ENCODE data around the gene FKBP4. TPM values are rescaled to one million over a fixed set of nuclear protein-coding genes. Genes with fewer than 3 reads are reported as not detected.

FKBP4 gene
- total and polyA plus RNA-seq, 2 donors (not counting 1 experiment from before 2014, with no cell fraction given), result 19.3 to 56.7 TPM

- Histone ChIP-seq H2AFZ (ENCODE audit: insufficient read depth, low read depth, low read length, poor library complexity, severe bottlenecking) (no peak overlapping the region), H3K4me1 (ENCODE audit: control insufficient read depth in 2 of 2, insufficient read depth in 2 of 2, low read length in 2 of 2) (no peaks in the 10 kb centered on the region), H3K4me2 (replicated peaks; ENCODE audit: low read depth, low read length, poor library complexity, severe bottlenecking) (no peak overlapping the region), H3K36me3 (replicated peaks in 1 of 2; ENCODE audit: control extremely low read depth in 1 of 2, control insufficient read depth in 1 of 2, extremely low read depth in 1 of 2, insufficient read depth in 2 of 2, low read length in 1 of 2) (no peaks in the 10 kb centered on the region), H3K27me3 (replicated peaks in 1 of 4; ENCODE audit: control extremely low read depth in 1 of 4, control insufficient read depth in 3 of 4, insufficient read depth in 4 of 4, low read length in 3 of 4) (peaks cover 0 to 58% (median 27%) of the 10 kb centered on the region in 4 experiments), H3K27ac (ENCODE audit: low read length in 2 of 2) (no peak overlapping the region), H3K9ac (ENCODE audit: low read length) (no peak overlapping the region), H3K4me3 (ENCODE audit: control extremely low read depth in 1 of 5, extremely low read depth in 1 of 5, insufficient read depth in 1 of 5, low read depth in 2 of 5, low read length in 4 of 5) (no peak overlapping the region), H3K79me2 (ENCODE audit: control insufficient read depth, insufficient read depth, low read length) (no peaks in the 10 kb centered on the region), H3K9me3 (ENCODE audit: control extremely low read depth in 1 of 3, control insufficient read depth in 2 of 3, insufficient read depth in 1 of 3, low read length in 2 of 3) (peaks cover 0 to 27% (median 0%) of the 10 kb centered on the region in 3 donors), H4K20me1 (ENCODE audit: control insufficient read depth, insufficient read depth, low read length, poor library complexity, severe bottlenecking) (no peaks in the 10 kb centered on the region)
- CTCF ChIA-PET, result no interaction called here
- ATAC-seq (ENCODE audit: low read depth) (no peak), DNase-seq (no peak)
- Mint-ChIP-seq H3K27me3 (peaks cover 47% of the 10 kb centered on the region), H3K27ac (no peak overlapping the region), H3K9me3 (ENCODE audit: insufficient read depth) (peaks cover 2% of the 10 kb centered on the region), H3K4me3 (no peak overlapping the region), H3K4me1 (no peaks in the 10 kb centered on the region)
- TF ChIP-seq EZH2 (IDR thresholded peaks at IDR 0.05; ENCODE audit: borderline replicate concordance, insufficient read depth, low read depth, low read length, poor library complexity, severe bottlenecking), result no peak
- no peak for TF ChIP-seq CTCF (IDR thresholded peaks at IDR 0.05)
- POLR2A ChIA-PET, result no interaction called here
- 53% methylated on average over 8 of the region's 8 CpGs for WGBS (ENCODE audit: insufficient coverage)
- intact Hi-C loops (cut with micrococcal nuclease), result no loop called here
Observed at GRCh38 chr12:2753536-2753935, 41.2 kb upstream of the FKBP4 start.

GRCh38 chr12:2754208-2754607, 40.6 kb upstream of the FKBP4 start:
- Mint-ChIP-seq H3K27ac (no peak overlapping the region), H3K4me1 (no peaks in the 10 kb centered on the region), H3K4me3 (no peak overlapping the region), H3K27me3 (peaks cover 49% of the 10 kb centered on the region), H3K9me3 (ENCODE audit: insufficient read depth) (peaks cover 2% of the 10 kb centered on the region)
- no peak overlapping the region for H3K4me2 ChIP-seq (replicated peaks; ENCODE audit: low read depth, low read length, poor library complexity, severe bottlenecking)
- DNase-seq (no peak), ATAC-seq (ENCODE audit: low read depth) (no peak)
- intact Hi-C loops (cut with micrococcal nuclease), result no loop called here
- no peak overlapping the region for H3K9ac ChIP-seq (ENCODE audit: low read length)
- H3K27ac ChIP-seq (ENCODE audit: low read length in 2 of 2), result no peak overlapping the region
- H2AFZ ChIP-seq (ENCODE audit: insufficient read depth, low read depth, low read length, poor library complexity, severe bottlenecking), result no peak overlapping the region
- ChIA-PET CTCF (no interaction called here), POLR2A (no interaction called here)
- H3K4me3 ChIP-seq (ENCODE audit: control extremely low read depth in 1 of 5, extremely low read depth in 1 of 5, insufficient read depth in 1 of 5, low read depth in 2 of 5, low read length in 4 of 5), result no peak overlapping the region
- peaks cover 0 to 62% (median 27%) of the 10 kb centered on the region in 4 experiments for H3K27me3 ChIP-seq (replicated peaks in 1 of 4; ENCODE audit: control extremely low read depth in 1 of 4, control insufficient read depth in 3 of 4, insufficient read depth in 4 of 4, low read length in 3 of 4)
- H3K9me3 ChIP-seq (ENCODE audit: control extremely low read depth in 1 of 3, control insufficient read depth in 2 of 3, insufficient read depth in 1 of 3, low read length in 2 of 3), result peaks cover 0 to 25% (median 0%) of the 10 kb centered on the region in 3 donors
- H3K36me3 ChIP-seq (replicated peaks in 1 of 2; ENCODE audit: control extremely low read depth in 1 of 2, control insufficient read depth in 1 of 2, extremely low read depth in 1 of 2, insufficient read depth in 2 of 2, low read length in 1 of 2), result no peaks in the 10 kb centered on the region
- no peak for TF ChIP-seq EZH2 (IDR thresholded peaks at IDR 0.05; ENCODE audit: borderline replicate concordance, insufficient read depth, low read depth, low read length, poor library complexity, severe bottlenecking)
- TF ChIP-seq CTCF (IDR thresholded peaks at IDR 0.05), result no peak
- H3K4me1 ChIP-seq (ENCODE audit: control insufficient read depth in 2 of 2, insufficient read depth in 2 of 2, low read length in 2 of 2), result no peaks in the 10 kb centered on the region
- no peaks in the 10 kb centered on the region for H4K20me1 ChIP-seq (ENCODE audit: control insufficient read depth, insufficient read depth, low read length, poor library complexity, severe bottlenecking)
- H3K79me2 ChIP-seq (ENCODE audit: control insufficient read depth, insufficient read depth, low read length), result no peaks in the 10 kb centered on the region

All from B cell (primary cell).